Measurements from ENCODE around the gene FBXW2.

Gene FBXW2

DNA sequence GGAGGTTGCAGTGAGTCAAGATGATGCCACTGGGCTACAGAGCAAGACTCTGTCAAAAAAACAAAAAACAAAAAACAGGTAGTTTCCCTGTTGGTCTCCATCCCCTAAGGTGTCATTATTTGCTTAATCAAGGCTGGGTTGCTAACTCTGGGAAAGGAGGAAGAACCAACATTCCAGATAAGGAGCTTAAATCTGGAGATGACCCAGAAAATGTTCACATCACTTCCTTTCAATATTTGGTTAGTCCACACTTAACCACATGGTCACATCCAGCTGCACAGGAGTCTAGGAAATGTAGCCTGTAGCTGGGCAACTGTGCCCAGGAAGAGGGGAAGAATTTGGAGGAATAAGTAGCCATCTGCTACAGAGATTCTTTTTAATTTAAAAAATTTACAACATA is 53.1 kb downstream of the FBXW2 start:
- DNase-seq, result no peak

- DNase-seq, result no peak
Measured at GRCh38 chr9:120737416-120738165, 55.6 kb downstream of the FBXW2 start.

DNA sequence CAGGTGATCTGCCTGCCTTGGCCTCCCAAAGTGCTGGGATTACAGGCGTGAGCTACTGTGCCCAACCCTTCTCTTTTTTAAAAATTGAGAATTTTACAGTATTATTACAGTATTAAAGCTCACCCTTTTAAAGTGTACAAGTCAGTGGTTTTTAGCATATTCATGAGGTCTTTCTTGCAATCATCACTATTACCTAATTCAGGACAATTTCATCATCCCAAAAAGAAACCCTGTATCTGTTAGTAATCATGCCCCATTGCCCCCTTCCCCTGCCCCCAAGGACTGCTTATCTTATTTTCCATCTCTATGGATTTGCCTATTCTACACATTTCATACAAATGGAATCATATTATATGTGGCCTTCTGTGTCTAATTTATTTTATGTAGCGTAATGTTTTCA is 56.3 kb downstream of the FBXW2 start:
- no peak for DNase-seq

GRCh38 chr9:120735415-120736126 is 57.6 kb downstream of the FBXW2 start:
- DNase-seq, result no peak

DNA sequence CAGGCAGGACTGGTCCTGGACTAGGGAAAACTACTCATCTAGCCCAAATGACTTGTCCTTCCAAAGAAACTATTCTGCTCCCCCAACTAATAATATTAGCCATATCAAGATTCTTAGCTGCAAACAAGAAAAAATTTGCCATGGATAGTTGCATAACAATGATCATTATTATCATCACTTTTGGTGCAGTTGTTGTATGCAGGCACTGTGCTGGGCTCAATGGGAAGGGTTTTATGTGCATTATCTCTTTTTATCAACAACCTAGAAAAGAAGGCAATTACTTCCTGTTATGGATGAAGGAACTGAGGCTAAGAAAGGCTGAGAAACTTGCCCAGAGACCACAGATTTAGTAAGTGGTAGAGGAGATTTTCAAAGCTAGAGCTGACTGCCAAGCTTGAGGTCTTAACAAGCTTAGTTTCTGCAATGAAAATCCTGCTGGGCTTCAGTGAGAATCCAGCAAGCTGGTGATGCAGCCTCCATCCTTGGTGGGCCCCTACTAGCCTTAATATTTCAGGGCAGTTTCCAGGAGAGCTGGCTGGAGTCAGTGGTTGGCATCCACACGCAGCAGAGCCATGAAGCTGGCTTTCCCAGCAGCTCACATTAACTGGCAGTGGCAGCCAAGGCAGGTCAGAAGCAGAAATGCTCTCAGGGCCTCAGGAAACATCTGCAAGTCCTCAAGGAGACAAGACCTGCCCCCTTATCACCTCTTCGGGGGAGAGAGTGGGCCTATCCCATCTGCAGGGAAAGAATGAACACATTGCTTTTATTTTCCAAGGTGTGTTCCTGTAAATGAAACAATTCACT is 58.4 kb downstream of the FBXW2 start:
- no peak for DNase-seq

DNA sequence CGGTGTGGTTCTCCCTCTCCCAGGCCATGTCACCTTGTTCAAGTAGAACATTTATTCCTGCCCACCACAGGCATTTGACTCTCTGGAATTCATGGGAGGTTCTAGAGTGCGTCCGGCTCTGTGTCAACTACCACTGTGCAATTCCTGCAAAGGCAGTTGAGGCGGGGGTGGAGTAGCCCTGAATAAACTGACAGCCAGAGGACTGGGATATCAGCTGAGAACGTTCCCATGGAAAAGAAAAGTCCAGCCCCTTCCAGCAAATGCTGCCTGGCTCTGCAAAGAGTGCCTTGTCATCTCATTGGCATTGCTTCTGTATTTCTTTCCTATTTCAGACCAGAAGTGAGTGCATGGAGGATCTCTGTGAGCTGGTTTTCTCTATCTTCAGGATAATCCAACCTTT is 60.0 kb downstream of the FBXW2 start:
- no peak for DNase-seq

- DNase-seq, result no peak
Measured at GRCh38 chr9:120730654-120731514, 62.3 kb downstream of the FBXW2 start.

GRCh38 chr9:120729791-120730241 is 63.4 kb downstream of the FBXW2 start:
- DNase-seq, result no peak

- no peak for DNase-seq
Measured at GRCh38 chr9:120726484-120726883, 66.7 kb downstream of the FBXW2 start.

DNA sequence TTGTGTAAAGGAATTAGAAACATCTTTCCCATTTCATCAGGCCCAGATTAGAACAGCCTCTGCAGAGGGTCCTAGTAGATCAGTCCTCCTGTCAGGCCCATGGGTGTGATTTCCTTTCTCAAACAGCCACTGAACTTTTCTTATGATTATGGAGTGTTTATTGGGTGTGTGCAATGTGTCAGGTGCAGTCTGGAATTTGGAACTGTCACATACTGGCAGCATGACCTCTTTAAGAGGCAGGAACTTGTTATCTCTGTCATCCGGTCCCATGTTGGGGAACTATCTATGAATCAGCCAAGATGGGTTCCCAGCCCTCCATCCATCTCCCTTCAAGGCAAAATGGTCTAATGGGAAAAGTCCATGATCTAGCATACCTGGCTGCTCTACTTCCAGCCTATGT is 67.3 kb downstream of the FBXW2 start:
- no peak for DNase-seq

DNA sequence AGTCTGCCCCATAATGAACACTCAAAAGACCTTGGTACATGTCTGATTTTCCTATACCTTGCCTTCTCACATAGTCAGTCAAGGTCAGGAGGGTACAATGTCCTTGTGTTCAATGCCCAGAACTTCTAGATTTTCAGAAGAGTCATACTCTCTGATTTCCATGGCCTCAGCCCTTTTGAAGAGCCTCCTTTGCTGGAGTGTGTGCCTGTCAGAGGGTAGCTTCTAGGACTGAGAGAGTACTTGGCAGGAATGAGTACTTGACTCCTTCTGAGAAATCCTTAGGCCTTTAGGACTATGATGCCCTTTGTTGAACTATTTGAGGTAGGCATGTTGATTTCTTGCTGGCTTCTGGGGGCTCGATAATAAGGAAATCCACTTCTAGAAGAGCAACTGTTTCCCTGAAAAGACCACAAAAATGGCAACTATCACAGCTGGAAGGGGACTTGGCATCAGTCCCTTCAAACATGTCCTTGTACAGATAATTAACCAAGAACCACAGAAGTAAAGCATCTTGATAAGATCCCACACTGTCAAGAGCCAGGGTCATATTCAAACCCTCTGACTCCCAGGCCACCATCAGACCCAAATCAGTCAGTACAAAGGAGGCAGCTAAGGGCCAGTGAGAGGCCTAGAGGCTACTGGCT is 68.3 kb downstream of the FBXW2 start:
- DNase-seq, result no peak

DNA sequence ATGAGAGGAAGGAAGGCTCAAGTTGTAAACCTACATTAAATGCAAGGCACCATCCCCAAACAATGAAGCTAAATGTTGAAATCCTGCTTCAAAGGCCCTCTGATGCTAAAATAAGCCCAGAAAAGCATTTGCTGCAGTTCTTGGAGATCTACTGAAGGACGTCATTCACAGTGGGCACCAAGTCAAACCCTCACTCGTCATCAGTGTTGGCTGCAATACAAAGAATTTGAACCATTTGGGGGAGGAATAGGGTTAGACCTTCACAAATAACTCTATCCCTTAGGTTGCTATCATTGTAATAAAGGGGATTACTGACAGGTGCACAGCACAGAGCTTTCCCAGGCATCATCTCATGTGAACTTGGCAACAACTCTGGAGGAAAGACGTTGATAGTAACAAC is 69.7 kb downstream of the FBXW2 start:
- no peak for DNase-seq

DNA sequence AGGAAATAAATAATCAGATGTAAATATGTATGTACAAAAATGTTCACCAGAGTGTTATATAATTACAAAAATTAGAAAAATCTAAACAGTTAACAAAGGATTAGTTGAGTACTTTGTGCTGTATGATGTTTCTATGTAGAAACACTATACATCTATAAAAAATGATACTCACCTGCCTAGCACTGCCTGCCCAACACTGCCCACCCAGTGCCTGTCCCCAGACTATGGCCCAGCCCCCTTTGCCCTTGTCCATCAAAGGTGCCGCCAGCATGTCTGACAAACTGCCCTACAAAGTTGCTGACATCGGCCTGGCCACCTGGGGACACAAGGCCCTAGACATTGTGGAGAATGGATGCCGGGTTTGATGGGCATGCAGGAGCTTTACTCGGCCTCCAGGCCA is 72.8 kb downstream of the FBXW2 start:
- DNase-seq, result no peak

DNA sequence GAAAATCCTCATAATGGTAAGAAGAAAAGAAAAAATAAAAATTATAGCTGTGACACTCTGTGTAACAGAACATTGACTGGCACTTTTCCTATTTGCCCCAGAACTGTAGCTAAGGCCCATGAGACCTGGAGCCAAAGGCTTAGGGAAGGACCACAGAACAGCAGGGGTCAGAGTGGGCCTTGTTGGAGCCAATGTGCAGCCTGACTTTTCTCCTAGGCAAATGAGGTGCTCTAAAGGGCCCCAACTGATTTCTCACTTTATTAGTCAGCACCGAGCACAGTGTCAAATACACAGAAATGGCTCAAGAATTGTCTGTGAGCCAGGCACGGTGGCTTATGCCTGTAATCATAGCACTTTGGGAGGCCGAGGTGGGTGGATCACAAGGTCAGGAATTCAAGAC is 74.9 kb downstream of the FBXW2 start:
- no peak for DNase-seq

DNA sequence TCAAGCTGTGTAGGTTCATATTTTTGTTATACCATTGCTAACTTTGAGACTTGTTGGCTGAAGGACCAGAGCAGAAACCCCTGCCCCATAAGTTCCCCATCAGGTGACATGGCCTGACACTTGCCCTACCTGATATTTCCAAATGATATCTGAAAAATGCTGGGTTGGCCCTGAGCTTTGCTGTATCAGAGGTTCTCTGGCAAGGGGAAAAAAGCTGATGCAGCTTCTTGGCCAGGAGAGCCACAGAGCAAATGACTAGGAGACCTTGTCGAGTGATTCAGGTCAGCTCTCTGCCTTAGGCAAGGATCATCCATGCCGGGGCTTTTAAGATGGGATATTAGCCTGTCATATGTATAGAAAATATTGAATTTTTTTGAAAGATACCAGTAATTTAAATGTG is 76.0 kb downstream of the FBXW2 start:
- DNase-seq, result no peak

DNA sequence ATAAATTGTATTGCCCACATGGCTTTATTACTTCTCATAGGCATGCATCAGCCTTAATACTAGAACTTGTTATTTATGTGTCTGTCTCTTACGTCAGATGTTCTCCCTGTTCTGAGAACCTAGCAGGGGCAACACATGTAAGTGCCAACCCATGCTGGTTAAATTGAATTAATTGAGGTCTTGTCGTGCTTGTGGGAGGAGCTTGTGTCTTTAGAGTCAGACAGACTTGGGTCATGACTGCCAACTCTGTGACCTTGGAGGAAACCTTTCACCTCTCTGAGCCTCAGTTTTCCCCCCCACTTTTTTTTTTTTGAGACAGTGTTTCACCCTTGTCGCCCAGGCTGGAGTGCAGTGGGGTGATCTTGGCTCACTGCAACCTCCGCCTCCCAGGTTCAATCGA is 76.7 kb downstream of the FBXW2 start:
- DNase-seq, result no peak

GRCh38 chr9:120715389-120715924 is 77.8 kb downstream of the FBXW2 start:
- no peak for DNase-seq

GRCh38 chr9:120714846-120715388 is 78.3 kb downstream of the FBXW2 start:
- no peak for DNase-seq

DNA sequence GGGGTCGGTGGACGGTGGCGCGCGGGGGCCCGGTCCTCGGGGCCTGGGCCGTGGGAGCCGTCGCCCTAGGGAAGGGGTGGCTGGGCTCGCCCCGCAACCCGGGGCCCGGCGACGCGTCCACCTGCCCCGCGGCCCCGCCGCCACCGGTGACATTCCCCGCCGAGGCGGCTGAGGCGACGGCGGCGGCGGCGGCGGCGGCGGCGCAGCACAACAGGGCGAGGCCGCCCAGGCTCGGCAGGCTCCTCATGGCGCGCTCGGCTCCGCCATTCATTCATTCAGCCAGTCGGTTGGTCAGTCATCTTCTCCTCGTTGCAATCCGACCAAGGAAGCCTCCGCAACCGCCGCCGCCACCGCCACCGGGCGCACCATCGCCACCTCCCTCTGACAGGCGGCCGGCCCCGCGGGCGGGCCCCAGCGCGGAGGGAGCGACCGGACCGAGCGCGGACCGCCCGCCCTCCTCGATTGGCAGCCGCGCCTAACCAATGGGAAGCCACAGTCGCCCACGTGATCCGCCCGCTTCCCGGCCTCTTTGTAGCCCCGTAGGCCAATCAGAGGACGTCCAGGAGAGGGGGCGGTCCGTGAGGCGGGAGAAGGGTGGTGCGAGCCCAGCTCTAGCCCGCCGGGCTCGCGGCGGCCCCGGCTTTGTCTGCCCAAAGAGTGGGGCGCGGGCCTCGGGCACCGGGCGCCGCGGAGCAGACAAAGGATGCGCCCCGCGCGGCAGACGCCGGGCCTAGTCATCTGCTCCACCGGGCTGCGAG is 78.9 kb downstream of the FBXW2 start, which contains the start of gene MEGF9:
TSS of gene MEGF9 (minus strand) at position 383 of the 758 bp plus-strand sequence. CDS start at position 271, 112 bp downstream.
- peak; percentile 95 for DNase-seq

GRCh38 chr9:120713257-120714087 is 79.7 kb downstream of the FBXW2 start:
- DNase-seq, result peak; percentile 39
